Choroid plexus epithelial cell (primary cell): ENCODE results near the gene ARHGEF40.
A peak's percentile ranks its signal among the peaks of the same experiment; 100 is the strongest.

Experiments
- DNase-seq: peaks from one replicate; pipeline ENCODE4 v3.0.0-alpha.2; 2010; ENCODE audit warnings: low read depth
- H3K4me3 ChIP-seq: 2 replicates; pipeline ENCODE4 v1.5.1; 2011; ENCODE audit warnings: low read depth, mild to moderate bottlenecking, control low read depth, low read length, moderate library complexity
- TF ChIP-seq, protein P1 (sequence below): conservative IDR thresholded peaks from 2 replicates; pipeline ENCODE4 v1.5.1; 2011; ENCODE audit warnings: low read depth, mild to moderate bottlenecking, control low read depth, inconsistent platforms, low read length, moderate library complexity

ARHGEF40 gene

DNA sequence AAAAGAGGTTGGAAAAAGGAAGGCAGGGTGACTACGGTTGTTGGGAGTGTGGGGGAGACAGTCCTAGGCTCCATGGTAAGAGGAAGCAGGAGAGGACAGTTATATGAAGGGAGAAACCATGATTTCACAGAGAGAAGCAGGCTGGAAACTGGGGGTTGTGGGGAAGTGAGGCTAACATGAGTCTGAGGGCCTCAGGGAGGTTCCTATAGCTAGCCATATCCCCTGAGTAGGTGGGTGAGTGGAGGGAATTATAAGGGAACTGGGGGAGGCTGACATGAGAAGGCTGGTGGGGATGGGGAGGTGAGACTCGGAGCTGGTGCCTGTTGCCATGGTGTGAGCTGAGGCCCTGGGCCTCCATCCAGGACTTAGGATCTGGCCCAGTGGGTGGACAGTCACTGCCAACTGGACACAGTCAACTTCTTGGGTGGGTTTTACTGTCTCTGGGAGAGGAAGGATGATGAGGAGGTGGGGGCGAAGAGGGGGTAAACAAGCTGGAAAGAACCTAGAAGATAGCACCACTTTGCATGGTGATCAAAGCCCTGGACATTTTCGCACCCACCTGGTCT is 36.9 kb upstream of the ARHGEF40 start:
- no peak for DNase-seq
- H3K4me3 ChIP-seq = no peak overlapping the region
- TF ChIP-seq, protein P1, sequence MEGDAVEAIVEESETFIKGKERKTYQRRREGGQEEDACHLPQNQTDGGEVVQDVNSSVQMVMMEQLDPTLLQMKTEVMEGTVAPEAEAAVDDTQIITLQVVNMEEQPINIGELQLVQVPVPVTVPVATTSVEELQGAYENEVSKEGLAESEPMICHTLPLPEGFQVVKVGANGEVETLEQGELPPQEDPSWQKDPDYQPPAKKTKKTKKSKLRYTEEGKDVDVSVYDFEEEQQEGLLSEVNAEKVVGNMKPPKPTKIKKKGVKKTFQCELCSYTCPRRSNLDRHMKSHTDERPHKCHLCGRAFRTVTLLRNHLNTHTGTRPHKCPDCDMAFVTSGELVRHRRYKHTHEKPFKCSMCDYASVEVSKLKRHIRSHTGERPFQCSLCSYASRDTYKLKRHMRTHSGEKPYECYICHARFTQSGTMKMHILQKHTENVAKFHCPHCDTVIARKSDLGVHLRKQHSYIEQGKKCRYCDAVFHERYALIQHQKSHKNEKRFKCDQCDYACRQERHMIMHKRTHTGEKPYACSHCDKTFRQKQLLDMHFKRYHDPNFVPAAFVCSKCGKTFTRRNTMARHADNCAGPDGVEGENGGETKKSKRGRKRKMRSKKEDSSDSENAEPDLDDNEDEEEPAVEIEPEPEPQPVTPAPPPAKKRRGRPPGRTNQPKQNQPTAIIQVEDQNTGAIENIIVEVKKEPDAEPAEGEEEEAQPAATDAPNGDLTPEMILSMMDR = no peak

DNA sequence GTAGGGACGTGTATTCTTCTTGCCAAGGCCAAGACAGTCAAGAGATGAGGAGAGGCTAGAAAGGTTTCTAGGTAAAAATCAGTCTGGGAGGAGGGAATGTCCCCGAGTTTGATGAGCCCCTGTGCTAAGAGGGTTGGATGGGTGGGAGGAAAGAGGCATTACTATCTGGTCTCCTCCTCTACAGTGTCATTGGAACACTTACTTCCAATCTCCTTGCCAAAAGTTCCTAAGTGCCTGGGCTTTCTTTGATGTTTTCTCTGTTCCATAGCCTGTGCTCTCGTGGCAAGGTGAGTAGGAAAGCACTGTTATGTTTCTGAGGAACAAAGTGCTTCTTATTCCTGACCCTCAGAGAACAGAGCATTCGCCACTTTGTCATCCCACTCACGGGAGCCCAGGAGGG is 35.4 kb upstream of the ARHGEF40 start, which contains the start of gene RNASE13:
RNASE13 (minus strand) TSS at position 101 of the 400 bp plus-strand sequence. CDS start 519 bp downstream, outside the sequence.
- TF ChIP-seq, protein P1 = no peak
- no peak for DNase-seq
- H3K4me3 ChIP-seq = no peak within 1 kb of the TSS

DNA sequence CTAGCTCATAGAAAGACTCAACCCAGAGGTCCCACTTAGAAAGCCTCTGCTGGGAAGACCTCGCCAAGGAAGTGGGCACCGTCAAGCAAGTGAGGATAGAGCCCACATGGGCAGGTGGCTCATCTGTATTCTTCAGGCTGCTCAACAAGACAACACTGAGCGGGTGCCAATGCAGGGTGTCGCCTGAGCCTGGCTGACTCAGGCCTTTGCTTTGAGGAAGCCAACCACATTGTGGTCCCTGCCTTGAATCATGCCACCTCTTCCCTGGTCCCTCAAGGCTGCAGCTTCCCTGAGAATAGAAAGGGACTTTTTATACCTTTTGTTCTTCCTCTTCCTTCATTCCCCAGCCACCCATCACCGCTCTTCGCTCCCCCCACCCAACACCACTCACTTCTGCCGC is 33.4 kb upstream of the ARHGEF40 start:
- TF ChIP-seq, protein P1 = no peak
- no peak overlapping the region for H3K4me3 ChIP-seq
- no peak for DNase-seq

DNA sequence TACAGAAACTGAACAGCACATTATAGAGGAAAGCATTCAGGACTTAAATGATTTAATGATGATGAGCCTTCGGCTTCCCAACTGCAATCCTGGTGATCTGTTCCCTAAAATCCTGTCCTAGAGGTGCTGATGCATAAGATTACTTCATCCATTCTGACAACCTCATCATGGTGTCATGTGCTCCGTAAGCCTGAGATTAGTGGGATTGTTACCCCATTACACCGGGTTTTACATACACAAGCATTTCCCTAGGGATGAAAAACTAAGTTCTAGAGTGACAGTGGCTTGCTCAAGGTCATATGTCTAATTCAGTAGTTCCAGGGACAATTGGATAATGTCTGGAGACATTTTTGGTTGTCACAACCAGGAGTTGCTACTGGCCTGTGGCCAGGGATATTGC is 32.9 kb upstream of the ARHGEF40 start:
- TF ChIP-seq, protein P1 = no peak
- H3K4me3 ChIP-seq = no peak overlapping the region
- no peak for DNase-seq

DNA sequence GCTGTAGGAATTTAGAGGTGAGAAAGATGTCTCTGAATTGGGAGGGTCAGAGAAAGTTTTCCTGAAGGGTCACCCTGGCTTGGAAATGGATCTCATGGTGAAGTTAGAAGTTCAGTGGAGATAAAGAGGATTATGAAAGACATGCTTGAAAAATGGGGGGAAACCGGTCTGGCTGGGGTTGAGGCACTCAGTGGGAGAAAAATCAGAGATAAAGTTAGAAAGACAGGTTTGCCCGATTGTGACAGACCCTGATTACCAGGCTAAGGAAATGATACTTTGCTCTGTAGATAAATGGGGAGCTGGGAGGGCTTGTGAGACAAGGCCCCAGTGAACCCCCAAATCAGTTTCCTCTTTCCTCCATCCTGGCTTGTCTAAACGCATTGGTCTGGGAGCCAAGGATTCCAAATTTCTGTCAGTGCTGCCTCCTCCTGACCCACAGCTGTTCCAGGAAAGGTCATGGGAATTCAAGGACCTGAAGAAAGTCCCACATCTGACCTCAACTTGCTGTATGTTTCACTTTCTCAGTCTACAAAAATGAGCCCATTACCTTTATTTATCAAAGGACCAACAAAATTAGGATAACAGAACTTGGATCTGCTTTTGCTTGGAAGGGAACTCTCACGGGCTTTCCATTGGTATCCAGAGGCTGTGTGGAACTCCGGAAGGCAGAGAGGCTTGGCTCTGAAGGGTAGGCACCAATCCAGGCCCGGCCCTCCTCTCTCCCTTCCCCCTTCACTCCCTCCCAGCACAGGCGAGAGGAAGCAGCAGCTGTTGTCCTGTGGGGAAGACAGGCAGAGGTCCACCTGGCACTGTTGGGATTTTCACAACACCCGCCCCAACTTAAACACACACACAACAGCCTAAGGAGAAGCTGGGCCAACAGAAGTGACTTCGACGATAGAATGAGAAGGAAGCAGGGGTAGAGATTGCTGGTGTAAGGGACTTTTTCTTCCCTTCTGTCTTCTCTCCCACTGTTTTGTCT is 31.4 kb upstream of the ARHGEF40 start:
- DNase-seq = peak; percentile 68
- no peak overlapping the region for H3K4me3 ChIP-seq
- TF ChIP-seq, protein P1 = no peak

DNA sequence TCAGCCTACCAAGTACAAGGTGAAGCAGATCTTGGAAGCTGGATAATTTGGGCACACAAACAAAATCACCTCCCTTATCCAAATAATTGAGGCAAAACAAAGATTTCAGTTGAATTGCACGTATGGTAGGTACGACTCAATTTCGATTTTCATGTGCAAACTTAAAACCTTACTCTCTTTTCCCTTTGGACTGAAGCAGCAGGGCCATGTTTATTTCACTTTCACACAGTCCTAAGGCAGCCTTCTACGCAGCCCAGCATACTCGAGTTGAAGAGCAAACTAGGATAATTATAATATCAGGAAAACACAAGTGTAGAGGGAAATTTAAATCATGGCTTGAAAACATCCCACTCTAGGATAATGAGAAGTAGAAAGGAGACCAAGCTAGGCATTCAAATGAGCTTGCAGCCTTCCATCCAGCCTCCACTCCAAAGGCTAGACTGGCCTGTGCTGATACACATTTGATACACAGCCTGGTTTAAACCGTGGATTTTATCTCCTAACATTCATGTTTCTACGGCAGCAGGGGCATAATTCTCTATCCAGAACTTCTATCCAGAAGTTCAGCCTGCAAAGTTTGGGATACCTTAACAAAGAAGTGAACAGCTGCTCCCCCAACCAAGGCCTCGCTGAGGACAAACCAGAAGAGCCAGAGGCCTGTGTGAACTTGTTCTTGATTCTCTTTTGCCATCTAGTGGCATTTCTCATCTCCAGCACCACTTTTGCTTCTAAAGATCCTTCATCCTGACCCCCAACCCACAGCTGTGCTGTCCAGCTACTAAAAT is 30.3 kb upstream of the ARHGEF40 start:
- DNase-seq = peak; percentile 88
- TF ChIP-seq, protein P1 = peak; percentile 86
- no peak overlapping the region for H3K4me3 ChIP-seq
